Activated CD8-positive, alpha-beta memory T cell treated with anti-CD3 and anti-CD28 coated beads, Interleukin-2, amount 10 ng/mL, durations not matched to agents 7 days and 5 days (primary cell): ENCODE results near the gene MYL3. TPM values are rescaled to one million over a fixed set of nuclear protein-coding genes. Genes with fewer than 3 reads are reported as not detected.

Source experiments
- ATAC-seq: fragments of 150-1000 bp; cut with Tn5 transposase; one replicate; pipeline ENCODE4 v1.10.0; 2021; ENCODE audit warnings: moderate library complexity
- CTCF ChIA-PET: fragments of 350-600 bp; sonication (Branson Sonifier 250); formaldehyde crosslinking; loops from one replicate; lab custom pipeline; 2021; ENCODE audit warnings: antibody characterized with exemption; lab: Charles Lee
- DNase-seq: peaks from one replicate; pipeline ENCODE4 v3.0.0-alpha.2; 2020
- H3K27ac Mint-ChIP-seq: one replicate; pipeline ENCODE4 v1.8.0; 2021; ENCODE audit warnings: mild to moderate bottlenecking, mixed read lengths
- H3K27me3 Mint-ChIP-seq: one replicate; pipeline ENCODE4 v1.8.0; 2021; ENCODE audit warnings: mixed read lengths
- H3K36me3 Mint-ChIP-seq: one replicate; pipeline ENCODE4 v1.8.0; 2021; ENCODE audit warnings: mild to moderate bottlenecking, mixed read lengths
- H3K4me1 Mint-ChIP-seq: one replicate; pipeline ENCODE4 v1.8.0; 2021; ENCODE audit warnings: mixed read lengths
- H3K4me3 Mint-ChIP-seq: one replicate; pipeline ENCODE4 v1.8.0; 2021; ENCODE audit warnings: mild to moderate bottlenecking, moderate library complexity, mixed read lengths
- H3K9me3 Mint-ChIP-seq: one replicate; pipeline ENCODE4 v1.8.0; 2022; ENCODE audit warnings: low read depth, mixed read lengths
- total RNA-seq, 2 experiments: library from RNA; stranded (reverse); gene quantifications; one replicate each; pipeline ENCODE4 v1.2.3, GENCODE V29; 2021

Gene MYL3
- total RNA-seq, 2 experiments from 2014 or later = not detected

- H3K27me3 Mint-ChIP-seq = no peaks in the 10 kb centered on the region
- H3K27ac Mint-ChIP-seq = no peak overlapping the region
- CTCF ChIA-PET = no interaction called here
- H3K4me3 Mint-ChIP-seq = no peak overlapping the region
- DNase-seq (no peak), ATAC-seq (no peak)
- H3K9me3 Mint-ChIP-seq = no peaks in the 10 kb centered on the region
- H3K4me1 Mint-ChIP-seq = no peaks in the 10 kb centered on the region
- no peaks in the 10 kb centered on the region for H3K36me3 Mint-ChIP-seq
Measured at GRCh38 chr3:46853441-46854415, 9.5 kb downstream of the MYL3 start.

- Mint-ChIP-seq H3K9me3 (no peaks in the 10 kb centered on the region), H3K4me1 (no peaks in the 10 kb centered on the region), H3K4me3 (no peak overlapping the region), H3K27ac (no peak overlapping the region), H3K27me3 (no peaks in the 10 kb centered on the region), H3K36me3 (no peaks in the 10 kb centered on the region)
- CTCF ChIA-PET = no interaction called here
- ATAC-seq (no peak), DNase-seq (no peak)
Measured at GRCh38 chr3:46852839-46853355, 10.3 kb downstream of the MYL3 start.

- Mint-ChIP-seq H3K27ac (no peak overlapping the region), H3K36me3 (no peaks in the 10 kb centered on the region), H3K27me3 (no peaks in the 10 kb centered on the region), H3K4me3 (no peak overlapping the region), H3K9me3 (no peaks in the 10 kb centered on the region), H3K4me1 (no peaks in the 10 kb centered on the region)
- DNase-seq (no peak), ATAC-seq (no peak)
- CTCF ChIA-PET = no interaction called here
Measured at GRCh38 chr3:46852334-46852720, 10.9 kb downstream of the MYL3 start.

- Mint-ChIP-seq H3K36me3 (no peaks in the 10 kb centered on the region), H3K9me3 (no peaks in the 10 kb centered on the region), H3K27ac (no peak overlapping the region), H3K27me3 (no peaks in the 10 kb centered on the region), H3K4me1 (no peaks in the 10 kb centered on the region), H3K4me3 (no peak overlapping the region)
- DNase-seq (no peak), ATAC-seq (no peak)
- CTCF ChIA-PET = interaction anchor here (1.2 to 1.4 kb wide), 2 partner anchors 15 to 58 kb away, joined by 3 to 6 read pairs; no protein-coding TSS in a partner anchor
Measured at GRCh38 chr3:46851364-46852333, 11.6 kb downstream of the MYL3 start.

- H3K4me3 Mint-ChIP-seq = no peak overlapping the region
- CTCF ChIA-PET = interaction anchor here (1.2 to 1.4 kb wide), 2 partner anchors 16 to 59 kb away, joined by 3 to 6 read pairs; no protein-coding TSS in a partner anchor
Measured at GRCh38 chr3:46850468-46850779, 12.8 kb downstream of the MYL3 start.

GRCh38 chr3:46849686-46850467 lies 13.4 kb downstream of the MYL3 start:
- peak; percentile 37 for DNase-seq
- no peaks in the 10 kb centered on the region for H3K36me3 Mint-ChIP-seq
- no peak overlapping the region for H3K27ac Mint-ChIP-seq
- peaks cover 4% of the 10 kb centered on the region for H3K4me1 Mint-ChIP-seq
- no peaks in the 10 kb centered on the region for H3K27me3 Mint-ChIP-seq
- no peaks in the 10 kb centered on the region for H3K9me3 Mint-ChIP-seq
- H3K4me3 Mint-ChIP-seq = no peak overlapping the region
- no peak for ATAC-seq
- CTCF ChIA-PET = interaction anchor here (1.2 to 1.4 kb wide), 2 partner anchors 17 to 60 kb away, joined by 3 to 6 read pairs; no protein-coding TSS in a partner anchor

More at GRCh38 chr3:46850468-46850779, 12.8 kb downstream of the MYL3 start:
- Mint-ChIP-seq H3K27me3 (no peaks in the 10 kb centered on the region), H3K27ac (no peak overlapping the region), H3K4me1 (peaks cover 2% of the 10 kb centered on the region), H3K9me3 (no peaks in the 10 kb centered on the region), H3K36me3 (no peaks in the 10 kb centered on the region)
- no peak for ATAC-seq
- DNase-seq = no peak

- Mint-ChIP-seq H3K27ac (no peak overlapping the region), H3K4me1 (peaks cover 4% of the 10 kb centered on the region), H3K9me3 (no peaks in the 10 kb centered on the region), H3K4me3 (no peak overlapping the region), H3K27me3 (peaks cover 4% of the 10 kb centered on the region), H3K36me3 (no peaks in the 10 kb centered on the region)
- CTCF ChIA-PET = interaction anchor here (1.2 kb wide), 1 partner anchor 60 kb away, joined by 4 read pairs; no protein-coding TSS in a partner anchor
- DNase-seq (peak; percentile 29), ATAC-seq (no peak)
Measured at GRCh38 chr3:46849045-46849631, 14.1 kb downstream of the MYL3 start.

- H3K4me1 Mint-ChIP-seq = peaks cover 4% of the 10 kb centered on the region
- H3K27me3 Mint-ChIP-seq = peaks cover 9% of the 10 kb centered on the region
- H3K27ac Mint-ChIP-seq = no peak overlapping the region
- no peaks in the 10 kb centered on the region for H3K9me3 Mint-ChIP-seq
- ATAC-seq (no peak), DNase-seq (peak; percentile 58)
- H3K36me3 Mint-ChIP-seq = no peaks in the 10 kb centered on the region
- H3K4me3 Mint-ChIP-seq = no peak overlapping the region
- CTCF ChIA-PET = interaction anchor here (0.9 to 1.5 kb wide), 4 partner anchors 61 to 476 kb away, joined by 3 to 4 read pairs (median 4); no protein-coding TSS in a partner anchor
Measured at GRCh38 chr3:46848271-46849044, 14.8 kb downstream of the MYL3 start.

- Mint-ChIP-seq H3K4me1 (peaks cover 4% of the 10 kb centered on the region), H3K9me3 (peaks cover 2% of the 10 kb centered on the region), H3K27ac (no peak overlapping the region), H3K4me3 (no peak overlapping the region), H3K27me3 (peaks cover 15% of the 10 kb centered on the region), H3K36me3 (no peaks in the 10 kb centered on the region)
- DNase-seq (peak; percentile 29), ATAC-seq (no peak)
- CTCF ChIA-PET = interaction anchor here (0.7 to 1.5 kb wide), 6 partner anchors 47 to 908 kb away, joined by 3 to 4 read pairs (median 3); no protein-coding TSS in a partner anchor
Measured at GRCh38 chr3:46847744-46848143, 15.5 kb downstream of the MYL3 start.

GRCh38 chr3:46846624-46847542 lies 16.4 kb downstream of the MYL3 start:
- no peak for ATAC-seq
- no peaks in the 10 kb centered on the region for H3K36me3 Mint-ChIP-seq

More at GRCh38 chr3:46846624-46847542, 16.4 kb downstream of the MYL3 start:
- peaks cover 2% of the 10 kb centered on the region for H3K9me3 Mint-ChIP-seq
- peak overlapping the region; percentile 58 for H3K4me3 Mint-ChIP-seq
- CTCF ChIA-PET = interaction anchor here (0.7 to 1.7 kb wide), 9 partner anchors 10 to 907 kb away, joined by 3 to 7 read pairs (median 3); no protein-coding TSS in a partner anchor
- H3K27me3 Mint-ChIP-seq = peaks cover 21% of the 10 kb centered on the region
- peaks cover 4% of the 10 kb centered on the region for H3K4me1 Mint-ChIP-seq
- no peak overlapping the region for H3K27ac Mint-ChIP-seq
- DNase-seq = peak; percentile 40
